SU-DHL-6 (cell line): ENCODE results near the gene CSF3R.

Experiments
- H2AFZ ChIP-seq: fragments of 200-600 bp; sonication (generic); 2 replicates; pipeline ENCODE4 v1.6.1; 2014; ENCODE audit warnings: low read depth, mild to moderate bottlenecking, moderate library complexity, mixed read lengths, antibody characterized with exemption, low read length; ENCODE audit not compliant: severe bottlenecking
- H3F3A ChIP-seq: fragments of 200-600 bp; shearing (Covaris generic); 2 replicates; pipeline ENCODE4 v1.6.0; 2016; ENCODE audit warnings: antibody characterized with exemption, mild to moderate bottlenecking; ENCODE audit not compliant: insufficient read depth
- H3K27ac ChIP-seq: fragments of 200-600 bp; sonication (generic); 2 replicates; pipeline ENCODE4 v1.5.1; 2016; ENCODE audit warnings: low read depth, mild to moderate bottlenecking, low read length, moderate library complexity, mixed read lengths
- H3K27me3 ChIP-seq: fragments of 200-600 bp; sonication (generic), shearing (Covaris generic); 2 replicates; pipeline ENCODE4 v1.6.0; 2014; ENCODE audit warnings: mild to moderate bottlenecking, low read length
- H3K36me3 ChIP-seq: fragments of 200-600 bp; sonication (generic); 2 replicates; pipeline ENCODE4 v1.6.1; 2014; ENCODE audit warnings: mild to moderate bottlenecking, low read length, mixed read lengths
- H3K4me2 ChIP-seq: fragments of 300-600, 200-600 bp; shearing (Covaris generic), sonication (generic); 2 replicates; pipeline ENCODE4 v1.6.0; 2014; ENCODE audit warnings: low read length, low read depth, mild to moderate bottlenecking; ENCODE audit not compliant: poor library complexity, severe bottlenecking
- H3K4me3 ChIP-seq: fragments of 200-600 bp; sonication (generic); 2 replicates; pipeline ENCODE4 v1.5.1; 2014; ENCODE audit warnings: antibody characterized with exemption, low read length, mild to moderate bottlenecking, mixed read lengths; ENCODE audit not compliant: insufficient read depth, poor library complexity, severe bottlenecking
- H3K79me2 ChIP-seq: fragments of 200-600 bp; sonication (generic); 2 replicates; pipeline ENCODE4 v1.6.1; 2014; ENCODE audit warnings: mild to moderate bottlenecking, low read length, moderate library complexity; ENCODE audit not compliant: insufficient read depth
- H3K9ac ChIP-seq: fragments of 200-600 bp; sonication (generic); 2 replicates; pipeline ENCODE4 v1.7.0; 2014; ENCODE audit warnings: mild to moderate bottlenecking, low read length
- H3K9me2 ChIP-seq: fragments of 200-600 bp; sonication (generic); replicated peaks from 2 replicates; pipeline ENCODE4 v1.6.1; 2014; ENCODE audit warnings: low read length; ENCODE audit not compliant: insufficient read depth
- H3K9me3 ChIP-seq: fragments of 200-600 bp; sonication (generic); 2 replicates; pipeline ENCODE4 v1.6.1; 2014; ENCODE audit warnings: low read length, mixed read lengths; ENCODE audit not compliant: insufficient read depth
- H4K20me1 ChIP-seq: fragments of 200-600 bp; sonication (generic); 2 replicates; pipeline ENCODE4 v1.6.1; 2014; ENCODE audit warnings: low read depth, mild to moderate bottlenecking, antibody characterized with exemption, low read length, moderate library complexity, mixed read lengths
- EZH2phosphoT487 ChIP-seq: fragments of 200-600 bp; sonication (generic), shearing (Covaris generic); conservative IDR thresholded peaks from 2 replicates; pipeline ENCODE4 v1.6.1; 2018; ENCODE audit warnings: mild to moderate bottlenecking, antibody characterized with exemption, low read length, moderate library complexity, mixed read lengths
- TF ChIP-seq, protein P1 (sequence below): fragments of 200-600 bp; sonication (generic); IDR thresholded peaks from one replicate; pipeline ENCODE4 v1.5.1; 2017; ENCODE audit warnings: antibody characterized with exemption, mild to moderate bottlenecking, low read length, moderate library complexity; ENCODE audit not compliant: insufficient read depth, poor library complexity, severe bottlenecking

The CSF3R gene

DNA sequence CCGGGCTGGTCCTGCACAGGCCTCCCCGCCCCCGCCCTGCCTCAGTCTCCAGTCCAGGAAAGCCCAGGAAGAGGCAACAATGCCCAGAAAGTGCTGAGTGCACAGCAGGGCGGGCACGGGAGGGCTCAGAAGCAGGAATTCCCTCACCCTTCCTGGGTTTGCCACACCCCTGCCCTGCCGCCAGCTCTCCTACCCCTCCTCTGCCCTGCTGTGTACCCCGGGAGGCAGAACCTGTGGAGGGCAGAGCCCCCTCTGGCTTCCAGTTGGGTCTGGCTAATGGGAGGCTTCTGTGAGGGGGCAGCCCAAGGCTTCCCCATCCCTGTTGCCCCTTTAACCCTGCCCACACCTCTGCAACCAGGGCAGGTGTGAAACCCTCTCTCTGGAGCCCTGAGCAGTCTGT, 47.5 kb upstream of the CSF3R start:
- no peak overlapping the region for H3K27ac ChIP-seq
- no peaks in the 10 kb centered on the region for H3K36me3 ChIP-seq
- H4K20me1 ChIP-seq = no peaks in the 10 kb centered on the region
- no peaks in the 10 kb centered on the region for H3F3A ChIP-seq
- no peaks in the 10 kb centered on the region for H3K9me2 ChIP-seq
- no peak overlapping the region for H2AFZ ChIP-seq
- no peak overlapping the region for H3K4me3 ChIP-seq
- no peaks in the 10 kb centered on the region for H3K9me3 ChIP-seq
- no peak overlapping the region for H3K4me2 ChIP-seq
- TF ChIP-seq EZH2phosphoT487 = no peak
- TF ChIP-seq, protein P1, sequence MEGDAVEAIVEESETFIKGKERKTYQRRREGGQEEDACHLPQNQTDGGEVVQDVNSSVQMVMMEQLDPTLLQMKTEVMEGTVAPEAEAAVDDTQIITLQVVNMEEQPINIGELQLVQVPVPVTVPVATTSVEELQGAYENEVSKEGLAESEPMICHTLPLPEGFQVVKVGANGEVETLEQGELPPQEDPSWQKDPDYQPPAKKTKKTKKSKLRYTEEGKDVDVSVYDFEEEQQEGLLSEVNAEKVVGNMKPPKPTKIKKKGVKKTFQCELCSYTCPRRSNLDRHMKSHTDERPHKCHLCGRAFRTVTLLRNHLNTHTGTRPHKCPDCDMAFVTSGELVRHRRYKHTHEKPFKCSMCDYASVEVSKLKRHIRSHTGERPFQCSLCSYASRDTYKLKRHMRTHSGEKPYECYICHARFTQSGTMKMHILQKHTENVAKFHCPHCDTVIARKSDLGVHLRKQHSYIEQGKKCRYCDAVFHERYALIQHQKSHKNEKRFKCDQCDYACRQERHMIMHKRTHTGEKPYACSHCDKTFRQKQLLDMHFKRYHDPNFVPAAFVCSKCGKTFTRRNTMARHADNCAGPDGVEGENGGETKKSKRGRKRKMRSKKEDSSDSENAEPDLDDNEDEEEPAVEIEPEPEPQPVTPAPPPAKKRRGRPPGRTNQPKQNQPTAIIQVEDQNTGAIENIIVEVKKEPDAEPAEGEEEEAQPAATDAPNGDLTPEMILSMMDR = no peak
- H3K9ac ChIP-seq = no peak overlapping the region
- H3K27me3 ChIP-seq = no peaks in the 10 kb centered on the region
- no peaks in the 10 kb centered on the region for H3K79me2 ChIP-seq

DNA sequence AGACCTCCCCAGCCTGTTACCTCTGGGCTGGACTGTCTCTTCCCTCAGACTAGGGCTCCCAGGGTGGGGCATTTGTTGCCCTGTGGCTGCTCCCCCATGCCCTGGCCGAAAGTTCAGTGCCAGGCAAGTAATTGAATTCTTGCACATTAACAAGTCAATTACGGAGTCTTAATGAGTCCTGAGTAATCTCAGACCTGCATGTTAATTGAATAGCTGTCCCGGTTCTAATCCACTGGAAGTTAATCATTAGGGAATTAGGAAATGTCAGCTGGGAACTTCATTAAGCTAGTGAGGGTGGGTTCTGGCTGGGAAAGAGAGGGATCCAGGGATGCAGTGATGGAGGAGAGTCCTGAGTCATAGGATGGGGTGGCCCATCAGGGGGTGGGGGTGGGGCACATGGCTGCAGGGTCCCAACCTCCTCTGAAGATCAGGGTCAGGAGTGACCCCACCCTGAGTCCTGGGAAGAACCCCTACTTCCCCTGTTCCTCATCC, 47.1 kb upstream of the CSF3R start:
- H3K27me3 ChIP-seq = no peaks in the 10 kb centered on the region
- no peak overlapping the region for H3K4me2 ChIP-seq
- H2AFZ ChIP-seq = no peak overlapping the region
- no peaks in the 10 kb centered on the region for H3K9me3 ChIP-seq
- H3K4me3 ChIP-seq = no peak overlapping the region
- H3K36me3 ChIP-seq = no peaks in the 10 kb centered on the region
- no peaks in the 10 kb centered on the region for H3K9me2 ChIP-seq
- H3F3A ChIP-seq = no peaks in the 10 kb centered on the region
- TF ChIP-seq, protein P1 = no peak
- TF ChIP-seq EZH2phosphoT487 = no peak
- no peaks in the 10 kb centered on the region for H4K20me1 ChIP-seq
- no peak overlapping the region for H3K27ac ChIP-seq
- H3K9ac ChIP-seq = no peak overlapping the region
- H3K79me2 ChIP-seq = no peaks in the 10 kb centered on the region

DNA sequence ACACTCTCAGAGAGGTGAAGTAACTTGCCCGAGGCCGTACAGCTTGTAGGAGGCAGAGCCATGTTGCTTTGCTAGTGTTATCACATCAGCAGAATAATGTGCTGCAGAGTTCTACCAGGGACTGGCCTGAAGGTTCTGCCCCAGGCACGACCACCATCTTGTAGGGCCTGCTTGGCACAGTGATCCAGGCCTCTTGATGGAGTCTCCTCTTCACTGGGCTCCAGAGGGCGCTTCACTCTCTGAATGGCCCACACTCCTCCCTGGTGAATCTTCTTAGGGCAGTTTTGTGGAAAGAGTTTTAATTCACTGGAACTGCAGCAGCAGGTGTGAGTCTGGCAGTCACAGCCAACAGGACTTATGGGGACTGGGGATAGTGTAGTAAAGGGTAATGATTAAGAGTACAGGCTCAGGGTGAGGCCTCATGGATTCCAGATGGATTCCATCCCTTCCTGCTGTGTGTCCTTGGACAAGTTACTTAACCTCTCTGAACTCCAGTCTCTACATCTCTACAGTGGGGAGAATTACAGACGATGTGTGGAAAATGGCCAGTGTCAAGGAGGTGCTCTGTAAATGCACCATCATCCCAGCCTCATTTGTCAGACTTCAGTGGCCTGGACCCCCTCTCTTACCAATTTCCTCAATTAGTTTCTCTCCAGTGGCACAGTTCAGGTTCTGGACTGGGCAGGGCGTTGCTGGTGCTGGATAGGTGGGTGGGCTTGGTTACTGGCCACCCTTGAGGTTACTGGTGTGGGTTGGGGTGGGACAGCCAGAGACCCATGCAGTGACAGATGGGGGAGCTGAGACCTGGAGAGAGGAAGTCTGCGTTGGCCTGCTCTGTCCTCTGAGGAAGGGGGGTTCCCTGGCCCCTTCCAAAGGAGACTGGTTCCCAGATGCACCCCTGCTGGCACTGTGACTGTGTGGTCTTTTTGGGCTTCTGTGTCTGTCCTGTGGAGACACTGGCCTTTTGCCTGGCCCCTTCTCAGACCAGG, 45.9 kb upstream of the CSF3R start:
- TF ChIP-seq, protein P1 = no peak
- TF ChIP-seq EZH2phosphoT487 = no peak
- no peaks in the 10 kb centered on the region for H3K79me2 ChIP-seq
- H2AFZ ChIP-seq = no peak overlapping the region
- H3K27me3 ChIP-seq = no peaks in the 10 kb centered on the region
- no peaks in the 10 kb centered on the region for H3K9me2 ChIP-seq
- no peak overlapping the region for H3K9ac ChIP-seq
- no peaks in the 10 kb centered on the region for H3K36me3 ChIP-seq
- no peaks in the 10 kb centered on the region for H3F3A ChIP-seq
- no peak overlapping the region for H3K4me2 ChIP-seq
- no peak overlapping the region for H3K27ac ChIP-seq
- H3K4me3 ChIP-seq = no peak overlapping the region
- H4K20me1 ChIP-seq = no peaks in the 10 kb centered on the region
- no peaks in the 10 kb centered on the region for H3K9me3 ChIP-seq
